Activated T-helper 1 cell treated with Interleukin-2 at 50 U/mL for 16 hours (primary cell): Measurements from ENCODE around the gene MAEA.
"Not testable (repeated sequence)": the region's sequence is repeated elsewhere in the genome, so short reads cannot be mapped to it uniquely, and the experiment has no call there.

Experiments used
- DNase-seq: peaks from one replicate; pipeline ENCODE4 v3.0.0-alpha.2; 2020; ENCODE audit warnings: low read depth

Gene MAEA

DNA sequence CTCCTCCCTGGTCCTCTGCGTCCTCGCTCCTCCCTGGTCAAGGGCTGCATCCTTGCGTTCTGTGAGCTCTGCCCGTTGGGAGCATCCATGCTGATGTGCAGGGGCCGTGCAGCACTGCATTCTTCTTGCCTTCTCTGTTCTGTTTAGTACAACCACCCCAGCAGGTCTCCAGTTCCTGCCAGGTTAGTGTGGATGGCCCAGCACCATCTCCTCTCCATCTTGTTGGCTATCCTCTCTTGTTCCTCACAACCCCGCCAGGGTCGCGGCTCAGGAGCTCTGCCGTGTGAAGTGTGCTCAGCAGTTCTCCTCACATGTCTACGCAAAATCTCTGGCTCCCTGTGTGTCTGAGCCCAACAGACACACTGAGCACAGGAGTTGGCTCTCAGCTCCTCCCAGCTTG lies 10.4 kb upstream of the MAEA start:
- DNase-seq: no peak

DNA sequence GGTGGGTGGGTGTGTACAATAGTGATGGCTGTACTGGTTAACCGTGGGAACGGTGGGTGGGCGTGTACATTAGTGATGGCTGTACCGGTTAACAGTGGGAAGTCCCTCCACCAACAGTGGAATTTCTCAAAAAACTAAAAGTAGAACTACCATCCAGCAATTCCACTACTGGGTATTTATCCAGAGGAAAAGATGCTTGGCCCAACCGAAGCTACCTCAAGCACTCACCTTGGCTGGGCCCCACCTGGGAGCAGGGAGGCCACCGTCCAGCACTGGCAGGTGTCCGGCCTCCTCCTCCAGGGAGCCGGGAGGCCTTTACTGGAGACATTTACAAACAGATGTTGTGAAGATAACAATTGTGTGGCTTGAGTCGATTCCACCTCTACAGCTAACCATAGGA lies 6.0 kb upstream of the MAEA start:
- no peak for DNase-seq

DNA sequence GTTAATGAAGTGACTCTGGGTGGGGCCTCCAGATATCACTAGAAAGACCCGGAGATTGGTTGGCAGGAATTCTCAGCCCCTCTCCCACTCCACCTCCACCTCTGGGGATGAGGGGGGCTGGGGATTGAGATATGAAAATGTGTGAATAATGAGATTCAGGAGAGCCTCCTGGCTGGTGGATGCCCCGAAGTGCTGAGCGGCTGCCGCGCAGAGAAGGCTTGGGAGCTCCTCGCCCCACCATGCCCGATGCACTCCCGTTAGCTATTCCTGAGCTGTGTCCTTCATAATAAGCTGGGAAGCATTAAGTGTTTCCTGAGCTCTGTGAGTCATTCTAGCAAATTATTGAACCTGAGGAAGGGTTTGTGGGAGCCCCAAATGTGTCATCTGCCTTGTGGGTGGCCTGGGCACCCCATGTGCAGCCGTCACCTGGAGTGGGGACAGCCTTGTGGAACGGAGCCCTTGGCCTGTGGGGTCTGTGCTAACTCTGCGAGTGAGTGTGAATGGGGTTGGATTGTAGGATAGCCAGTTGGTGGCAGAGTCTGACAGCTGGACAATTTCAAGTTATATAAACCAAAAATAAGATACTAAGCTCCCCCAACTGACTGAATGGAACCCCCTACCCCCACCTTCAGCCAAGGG lies 4.4 kb upstream of the MAEA start:
- no peak for DNase-seq

DNA sequence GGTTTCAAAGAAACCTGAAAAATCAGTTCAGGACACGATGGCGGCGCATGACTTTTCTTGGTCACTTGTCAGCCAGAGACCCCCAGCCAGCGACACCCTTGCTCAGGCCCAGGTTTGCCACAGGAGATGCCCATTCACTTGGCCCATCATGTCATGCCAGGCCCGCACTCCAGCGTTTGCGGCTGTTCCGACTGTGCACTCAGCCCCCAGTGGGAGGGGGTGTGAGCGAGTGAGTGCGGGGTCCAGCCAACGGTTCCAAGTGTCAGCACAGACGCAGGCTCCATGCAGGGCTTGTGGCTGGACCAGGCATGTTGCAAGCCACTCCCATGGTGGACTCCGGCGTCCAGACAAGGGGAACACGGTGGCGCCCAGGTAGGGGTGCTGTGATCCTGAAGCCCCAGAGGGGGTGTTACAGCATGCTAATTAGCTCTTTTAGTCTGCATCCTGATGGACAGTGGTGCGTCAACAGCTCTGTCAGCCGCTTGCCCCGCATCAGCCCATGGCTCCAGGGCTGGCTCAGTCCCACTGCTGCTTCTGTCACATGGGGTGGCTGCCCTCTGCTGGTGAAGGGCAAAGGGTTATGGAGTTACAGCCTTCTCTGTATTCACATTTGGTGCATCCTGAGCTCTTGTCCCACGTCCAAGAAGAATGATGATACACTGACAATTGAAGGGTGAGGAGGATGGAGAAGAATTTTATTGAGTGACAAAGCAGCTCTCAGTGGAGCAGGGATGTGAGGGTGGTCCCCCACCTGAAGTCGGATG lies 3.7 kb upstream of the MAEA start:
- no peak for DNase-seq

DNA sequence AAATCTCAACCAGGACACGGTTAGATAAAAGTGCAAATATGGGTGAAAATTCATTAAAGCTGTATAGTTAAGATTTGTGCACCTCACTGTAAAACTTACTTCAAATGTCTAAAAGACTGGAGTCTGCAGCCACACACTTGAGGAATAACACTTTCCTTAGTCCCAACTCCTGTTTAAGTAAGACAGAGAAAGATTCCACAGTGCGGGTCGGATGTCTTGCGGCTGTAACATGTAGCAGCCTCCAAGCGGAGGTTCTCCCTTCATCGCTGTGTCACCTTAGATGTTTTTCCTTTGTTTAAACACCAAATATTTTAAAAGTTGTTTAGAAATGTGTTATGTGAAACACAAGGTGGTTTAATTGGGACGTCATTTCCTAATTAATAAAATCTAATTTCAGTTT lies 905 bp upstream of the MAEA start:
- DNase-seq: no peak

DNA sequence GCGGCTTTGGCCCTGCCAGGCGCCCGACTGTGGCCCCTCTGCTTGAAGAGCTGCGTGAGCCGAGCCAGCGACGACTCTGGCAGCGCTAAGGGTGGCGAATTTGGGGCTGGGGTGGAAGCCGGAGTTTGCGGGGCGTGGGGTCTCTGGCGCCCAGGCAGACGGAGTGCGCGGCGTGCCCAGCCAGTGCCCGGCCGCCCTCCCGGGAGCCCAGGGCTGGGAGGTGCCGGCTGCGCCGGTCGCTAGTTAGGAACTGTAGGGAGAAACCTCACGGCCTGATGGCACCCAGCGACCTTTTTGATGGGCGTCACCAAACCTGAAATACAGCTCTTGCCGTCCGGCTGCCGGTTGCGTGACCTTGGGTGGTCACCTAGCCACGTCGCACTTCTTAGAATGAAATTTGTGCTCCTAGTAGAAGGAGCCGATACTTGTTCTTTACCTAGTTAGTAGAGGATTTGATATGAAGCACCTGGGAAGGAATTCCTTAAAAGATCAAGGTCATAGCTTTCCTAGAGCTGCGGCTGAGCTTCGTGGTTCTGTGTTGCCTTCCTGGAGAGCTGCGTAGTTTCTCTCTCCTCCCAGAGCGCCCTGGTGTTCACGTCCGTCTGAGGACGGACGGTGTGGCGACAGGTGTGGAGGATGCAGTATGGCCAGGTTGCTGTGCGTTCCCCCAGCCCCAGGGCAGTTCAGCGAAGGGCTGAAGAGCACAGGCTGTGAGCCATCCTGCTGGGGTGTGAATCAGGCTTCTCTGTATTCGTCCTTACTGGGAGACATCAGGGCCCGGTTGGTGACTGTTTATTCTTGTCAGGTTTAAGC lies 680 bp downstream of the MAEA start:
- DNase-seq: no peak

DNA sequence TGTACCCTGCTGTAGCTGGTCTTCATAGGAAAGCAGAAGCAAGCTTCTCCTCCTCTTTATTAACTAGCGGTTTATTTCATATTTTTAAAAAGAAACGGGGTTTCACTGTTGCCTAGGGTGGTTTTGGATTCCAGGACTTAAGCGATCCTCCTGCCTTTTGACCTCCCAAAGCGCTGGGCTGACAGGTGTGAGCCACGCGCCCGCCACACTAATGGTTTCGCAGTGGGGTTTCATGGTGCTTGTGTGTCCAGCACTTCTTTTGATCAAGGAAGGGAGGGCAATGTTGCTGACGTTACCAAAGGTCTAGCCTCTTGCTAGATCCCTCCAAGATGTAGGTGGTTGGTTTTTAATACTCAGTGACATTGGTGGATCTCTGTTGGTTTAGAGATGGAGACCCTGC lies 1.4 kb downstream of the MAEA start:
- DNase-seq: no peak

DNA sequence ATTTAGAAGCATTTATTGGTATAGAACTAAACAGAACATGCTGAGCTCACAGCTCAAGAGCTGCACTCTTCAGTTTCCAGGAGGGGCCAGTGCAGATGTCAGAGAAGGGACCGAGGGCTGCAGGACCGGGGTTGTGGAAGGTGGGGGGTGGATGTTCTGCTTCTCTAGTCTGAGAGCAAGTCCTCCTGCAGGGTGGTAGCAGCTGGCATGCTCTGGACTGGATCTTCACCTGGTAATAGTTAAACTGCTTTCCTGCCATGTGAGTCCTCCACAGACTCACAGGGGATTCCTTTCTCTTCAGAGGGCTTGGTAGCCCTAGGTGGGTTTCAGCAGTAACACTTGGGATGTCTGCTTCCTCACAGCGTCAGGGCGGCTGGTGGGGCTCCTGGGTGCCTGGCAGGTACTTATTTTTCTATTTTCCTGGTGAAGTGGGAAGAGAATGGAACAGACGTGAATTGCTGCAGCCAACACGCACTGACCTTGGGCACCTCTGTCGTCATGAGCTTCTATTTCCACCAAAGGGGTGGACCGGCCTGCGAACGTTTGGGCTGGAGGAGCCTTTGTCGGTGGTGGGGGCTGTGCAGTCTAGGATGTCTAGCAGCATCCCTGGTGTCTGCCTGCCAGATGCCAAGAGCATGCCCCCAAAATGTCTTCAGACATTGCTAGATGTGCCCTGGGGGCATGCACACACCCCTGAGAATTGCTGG lies 2.5 kb downstream of the MAEA start:
- DNase-seq: no peak

DNA sequence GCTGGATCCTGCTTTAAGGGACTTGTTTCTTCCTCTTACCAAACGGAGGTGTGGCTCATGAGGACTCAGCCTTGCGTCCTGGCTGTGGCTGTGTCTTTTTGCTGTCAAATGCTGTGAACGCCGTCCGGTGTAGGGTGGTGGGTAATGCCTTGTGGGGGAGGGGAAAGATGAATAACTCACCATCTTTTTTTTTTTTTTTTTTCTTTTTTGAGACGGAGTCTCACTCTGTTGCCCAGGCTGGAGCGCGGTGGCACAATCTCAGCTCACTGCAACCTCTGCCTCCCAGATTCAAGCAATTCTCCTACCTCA lies 3.0 kb downstream of the MAEA start:
- not testable (repeated sequence) for DNase-seq

DNA sequence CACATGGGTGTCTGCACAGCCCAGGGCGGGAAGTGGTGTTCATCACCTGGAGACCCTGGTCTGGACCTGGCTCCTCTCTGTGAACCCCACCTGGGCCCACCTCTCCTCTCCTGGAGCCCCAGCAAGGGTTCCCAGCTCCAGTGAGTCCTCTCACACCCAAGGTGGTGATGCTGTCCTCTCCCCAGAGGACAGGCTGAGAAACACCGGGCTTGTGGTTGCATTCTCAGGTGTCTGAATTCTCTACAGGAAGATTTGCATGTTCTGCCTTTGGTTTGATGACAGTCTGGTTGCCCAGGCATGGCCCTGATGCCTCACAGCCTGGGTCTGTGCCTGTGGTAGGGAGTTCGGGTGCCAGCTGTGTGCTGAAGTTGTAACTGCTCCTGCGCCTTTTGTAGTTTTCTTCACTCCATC lies 3.8 kb downstream of the MAEA start:
- no peak for DNase-seq

DNA sequence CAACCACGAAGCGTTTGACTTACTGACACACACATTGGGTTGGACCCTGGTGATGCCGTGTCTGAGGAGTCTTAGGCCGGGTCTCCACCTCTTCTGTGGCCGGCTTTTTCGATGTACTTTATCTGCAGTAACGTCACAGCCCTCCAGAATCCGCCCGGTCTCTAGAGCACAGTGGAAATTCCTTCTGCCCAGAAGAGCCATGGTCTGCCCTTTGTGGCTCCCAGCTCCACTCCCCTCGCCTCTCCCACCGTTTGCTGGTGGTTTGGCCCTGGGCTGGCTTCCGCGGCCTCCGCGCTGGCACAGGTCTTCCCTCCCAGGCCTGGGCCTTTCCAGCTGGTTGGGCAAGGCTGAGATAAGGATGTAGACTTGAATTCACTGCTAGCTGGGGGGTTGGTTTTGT lies 4.3 kb downstream of the MAEA start:
- no peak for DNase-seq

DNA sequence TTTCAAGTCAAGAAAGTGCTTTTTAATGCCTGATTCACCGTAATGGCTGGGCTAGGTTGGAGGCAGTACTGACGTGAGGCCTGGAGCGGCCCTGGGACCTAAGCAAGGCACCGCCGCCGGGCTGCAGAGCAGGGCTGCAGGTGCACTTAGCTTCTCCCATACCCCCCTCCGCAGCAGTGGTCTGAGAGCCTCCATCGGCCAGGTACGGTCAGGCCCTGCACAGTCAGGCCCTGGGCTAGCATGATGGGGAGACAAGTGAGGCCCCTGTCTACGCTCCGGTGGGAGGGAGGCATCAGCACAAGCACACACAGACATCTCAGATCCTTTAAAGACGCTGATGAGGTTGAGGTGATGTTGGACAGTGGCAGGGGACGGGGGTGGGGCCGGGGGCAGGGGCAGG lies 4.7 kb downstream of the MAEA start:
- no peak for DNase-seq

DNA sequence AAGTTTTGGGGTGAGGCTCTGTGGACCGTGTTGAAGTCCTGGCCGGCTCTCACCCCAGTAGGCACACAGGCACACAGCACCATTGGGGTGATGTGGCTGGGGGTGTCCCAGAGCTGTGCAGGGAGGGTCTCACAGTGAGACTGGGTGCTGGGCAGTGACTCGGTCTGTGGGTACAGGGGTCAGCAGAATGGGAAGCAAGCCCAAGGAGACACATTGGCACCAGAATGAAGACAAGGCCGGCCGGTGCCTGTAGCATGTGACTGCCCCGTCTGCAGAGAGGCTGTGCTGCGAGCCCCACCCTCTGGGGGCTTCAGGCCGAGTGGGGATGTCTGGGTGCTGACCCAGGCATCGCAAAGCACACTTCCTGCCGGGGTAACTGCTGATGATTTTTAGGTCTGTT lies 5.2 kb downstream of the MAEA start:
- DNase-seq: no peak

DNA sequence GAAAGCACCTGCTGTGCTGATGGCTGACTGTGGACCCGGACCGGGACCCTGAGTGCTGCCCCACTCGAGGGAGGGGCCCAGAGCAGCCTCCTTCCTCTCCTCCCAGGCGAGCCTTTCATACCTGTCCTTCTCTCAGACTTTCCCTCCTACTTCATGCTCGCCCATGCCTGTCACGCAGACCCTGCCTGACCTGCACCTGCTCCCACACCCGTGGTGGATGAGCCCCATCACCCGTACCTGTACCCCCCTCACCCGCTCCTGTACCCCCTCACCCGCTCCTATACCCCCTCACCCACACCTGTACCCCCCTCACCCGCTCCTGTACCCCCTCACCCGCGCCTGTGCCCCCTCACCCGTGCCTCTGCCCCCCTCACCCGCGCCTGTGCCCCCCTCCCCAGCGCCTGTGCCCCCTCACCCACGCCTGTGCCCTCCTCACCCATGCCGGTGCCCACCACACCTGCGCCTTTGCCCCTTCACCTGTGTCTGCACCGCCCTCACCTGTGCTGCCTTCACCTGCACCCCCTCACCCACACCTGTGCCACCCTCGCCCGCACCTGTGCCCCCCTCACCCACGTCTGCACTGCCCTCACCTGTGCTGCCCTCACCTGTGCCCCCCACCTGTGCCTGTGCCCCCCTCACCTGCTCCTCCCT lies 5.8 kb downstream of the MAEA start:
- DNase-seq: no peak

DNA sequence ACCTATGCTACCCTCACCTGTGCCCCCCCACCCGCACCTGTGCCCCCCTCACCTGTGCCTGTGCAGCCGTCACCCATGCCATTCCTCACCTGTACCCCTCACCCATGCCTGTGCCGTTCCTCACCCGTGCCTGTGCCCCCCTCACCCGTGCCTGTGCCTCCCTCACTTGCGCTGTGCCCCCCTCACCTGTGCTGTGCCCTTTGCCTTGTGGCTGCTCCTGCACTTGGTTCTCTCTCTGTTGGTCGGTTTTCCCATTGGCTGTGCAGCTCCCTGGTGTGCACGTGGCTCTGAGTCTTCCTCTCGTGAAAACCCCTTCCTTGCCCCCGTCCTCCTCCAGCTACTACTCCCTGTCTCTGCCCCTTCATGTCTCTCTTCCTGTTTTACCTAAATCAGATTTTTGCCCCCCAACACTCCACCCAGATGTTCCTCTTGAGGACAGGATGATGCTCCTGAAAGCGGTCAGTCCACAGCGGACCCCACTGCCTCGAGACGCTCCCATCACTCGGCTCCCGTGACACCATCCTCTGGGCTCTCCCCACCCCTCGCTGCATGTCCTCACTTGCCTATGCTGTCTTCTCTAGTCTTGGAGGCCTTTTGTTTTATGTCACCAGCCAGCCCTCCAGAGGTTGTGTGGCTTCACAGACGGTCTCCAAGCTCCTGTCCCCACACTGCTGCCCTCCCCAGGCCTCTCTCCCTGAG lies 6.8 kb downstream of the MAEA start:
- no peak for DNase-seq

DNA sequence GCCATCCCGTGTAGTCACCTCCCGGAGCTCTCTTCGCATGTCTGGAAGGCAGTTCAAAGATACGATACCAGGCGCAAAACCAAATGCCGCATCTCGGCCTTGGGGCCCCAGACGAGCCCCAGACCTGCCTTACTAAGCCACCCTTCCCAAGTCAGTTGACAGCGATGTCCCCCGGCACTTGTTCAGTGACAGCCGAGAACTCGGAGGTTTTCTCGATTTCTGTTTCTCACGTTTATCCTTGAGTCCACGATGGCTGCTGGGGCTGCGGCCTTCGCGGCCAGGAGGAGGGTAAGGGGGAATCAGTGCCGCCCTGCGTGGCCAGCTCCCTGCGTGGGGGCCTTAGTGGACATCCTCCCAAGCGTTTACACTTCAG lies 7.3 kb downstream of the MAEA start:
- DNase-seq: no peak

DNA sequence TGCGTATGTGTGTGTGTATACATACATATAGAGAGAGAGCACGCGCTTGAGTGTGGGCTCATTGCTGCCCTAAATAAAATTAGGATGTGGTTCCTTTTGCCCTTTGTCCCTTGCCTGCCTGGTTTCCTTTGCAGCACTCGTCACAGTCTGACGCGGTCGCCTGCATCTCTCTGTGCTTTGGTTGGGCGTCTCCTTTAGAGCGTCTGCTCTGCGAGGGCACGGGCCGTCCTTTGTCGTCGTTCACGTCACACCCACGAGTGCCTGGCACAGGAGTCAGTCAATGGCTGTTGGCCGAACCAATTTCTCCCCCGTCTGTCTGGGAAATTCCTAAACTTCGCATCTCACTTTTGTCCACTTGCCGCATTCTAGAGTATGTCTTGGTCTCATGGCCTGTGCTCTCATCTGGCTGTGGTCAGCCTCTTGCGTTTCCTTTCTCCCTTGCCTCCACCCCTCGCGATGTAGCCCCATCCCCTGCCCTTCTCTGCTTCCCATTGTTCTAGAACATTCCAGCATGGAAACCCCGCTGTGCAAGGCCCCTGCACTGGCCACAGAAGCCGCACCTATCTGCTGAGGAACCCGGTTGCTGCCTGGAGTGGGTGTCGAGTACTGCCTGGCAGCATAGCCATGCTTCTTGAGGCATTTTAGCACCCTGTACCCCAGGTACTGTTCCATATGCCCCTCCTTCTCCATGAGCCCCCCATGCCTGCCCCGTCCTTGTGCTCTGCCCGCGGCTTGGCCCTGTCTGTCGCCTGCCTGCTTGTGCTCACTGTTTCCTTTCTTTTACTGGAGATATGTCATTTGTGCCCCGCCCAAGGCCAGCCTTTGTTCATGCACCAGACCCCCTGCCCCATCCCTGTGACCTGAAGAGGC lies 8.0 kb downstream of the MAEA start:
- no peak for DNase-seq

DNA sequence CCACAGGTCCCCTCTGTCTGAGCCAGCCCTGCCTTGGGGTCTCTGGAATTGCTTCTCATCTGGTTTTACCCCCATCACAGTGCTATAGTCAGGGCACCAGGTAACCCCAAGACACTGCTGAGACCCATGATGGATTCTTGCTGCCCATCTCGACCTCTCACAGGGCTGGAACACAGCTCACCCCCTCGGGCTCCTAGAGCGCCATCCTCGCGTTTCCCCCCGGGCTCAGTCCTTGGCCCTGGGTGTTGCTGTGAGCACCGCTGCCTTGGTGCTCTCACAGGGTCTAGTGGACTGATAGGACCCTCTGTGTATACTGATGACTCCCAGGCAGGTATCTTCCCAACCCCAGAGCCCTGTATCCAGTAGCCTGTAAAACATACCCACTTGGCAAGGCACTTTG lies 8.8 kb downstream of the MAEA start:
- no peak for DNase-seq

DNA sequence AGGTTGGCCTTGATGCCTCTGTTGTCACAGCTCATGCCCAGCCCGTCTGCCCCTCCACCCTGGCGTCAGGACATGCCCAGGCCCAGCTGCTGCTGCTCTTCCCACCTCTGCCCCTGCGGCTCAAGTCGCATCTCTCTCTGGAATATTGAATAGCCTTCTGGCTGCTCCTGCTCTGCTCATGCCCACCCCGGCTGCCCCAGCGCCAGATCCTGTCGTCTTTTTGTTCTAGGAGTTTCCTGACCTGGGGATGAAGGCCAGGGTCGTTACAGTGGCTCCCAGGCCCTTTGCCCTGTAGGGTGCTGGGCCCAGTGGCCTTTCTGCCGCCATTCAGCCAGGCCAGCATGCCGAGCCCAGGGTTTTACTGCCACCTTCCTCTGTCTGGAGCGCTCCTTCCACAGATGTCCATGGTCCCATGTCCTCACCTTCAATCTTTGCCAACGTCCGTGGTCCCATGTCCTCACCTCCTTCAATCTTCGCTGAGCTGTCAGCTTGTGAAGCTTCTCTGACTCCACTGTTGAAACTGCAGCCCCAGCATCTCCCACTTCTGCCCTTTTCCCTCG lies 9.7 kb downstream of the MAEA start:
- DNase-seq: no peak
